ENCODE data around the gene ZMAT3.
A peak's percentile ranks its signal among the peaks of the same experiment; 100 is the strongest.
"Not testable (repeated sequence)": the region's sequence is repeated elsewhere in the genome, so short reads cannot be mapped to it uniquely, and the experiment has no call there.

The ZMAT3 gene, protein sequence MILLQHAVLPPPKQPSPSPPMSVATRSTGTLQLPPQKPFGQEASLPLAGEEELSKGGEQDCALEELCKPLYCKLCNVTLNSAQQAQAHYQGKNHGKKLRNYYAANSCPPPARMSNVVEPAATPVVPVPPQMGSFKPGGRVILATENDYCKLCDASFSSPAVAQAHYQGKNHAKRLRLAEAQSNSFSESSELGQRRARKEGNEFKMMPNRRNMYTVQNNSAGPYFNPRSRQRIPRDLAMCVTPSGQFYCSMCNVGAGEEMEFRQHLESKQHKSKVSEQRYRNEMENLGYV

DNA sequence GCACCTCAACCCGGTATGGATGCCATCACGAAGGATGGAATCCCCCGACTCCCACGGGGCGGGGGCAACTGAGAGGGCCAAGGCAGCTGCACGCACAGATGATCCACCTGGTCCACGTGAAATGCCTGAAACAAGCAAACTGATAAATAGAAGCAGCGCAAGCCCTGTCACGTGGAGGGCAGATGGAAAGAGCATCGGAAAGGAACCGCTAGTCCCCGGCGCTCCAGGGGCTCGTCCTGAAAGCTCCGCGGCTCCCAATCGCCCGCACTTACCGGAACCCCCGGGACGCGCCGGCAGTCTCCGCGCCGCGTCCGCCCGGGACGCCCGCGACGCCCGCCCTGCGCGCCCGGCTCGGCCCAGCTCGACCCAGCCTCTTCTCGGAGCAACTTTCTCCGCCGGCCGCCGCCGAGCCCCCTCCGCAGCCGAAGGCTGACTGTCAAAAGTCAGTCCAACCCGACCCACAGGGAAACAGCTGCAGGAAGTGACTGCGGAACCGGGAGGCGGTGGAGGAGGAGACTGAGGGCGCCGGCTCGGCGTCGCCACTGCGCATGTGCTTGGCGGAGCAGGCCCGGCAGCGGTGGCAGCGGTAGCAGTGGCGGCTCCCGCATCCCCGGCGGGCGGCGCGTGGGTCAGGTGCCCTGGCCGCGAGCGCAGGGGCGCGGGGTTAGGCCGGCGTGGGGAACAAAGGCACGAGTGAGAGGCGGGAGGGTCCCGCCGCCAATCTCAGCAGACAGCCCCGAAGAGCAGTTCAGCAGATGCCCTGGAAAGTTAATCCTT, at the start of gene ZMAT3:
ZMAT3 (minus strand) TSS at position 487 of the 777 bp plus-strand sequence. CDS start 4,057 bp downstream, outside the sequence.
- peak; percentile 21 for DNase-seq (ENCODE audit: low read depth)

DNA sequence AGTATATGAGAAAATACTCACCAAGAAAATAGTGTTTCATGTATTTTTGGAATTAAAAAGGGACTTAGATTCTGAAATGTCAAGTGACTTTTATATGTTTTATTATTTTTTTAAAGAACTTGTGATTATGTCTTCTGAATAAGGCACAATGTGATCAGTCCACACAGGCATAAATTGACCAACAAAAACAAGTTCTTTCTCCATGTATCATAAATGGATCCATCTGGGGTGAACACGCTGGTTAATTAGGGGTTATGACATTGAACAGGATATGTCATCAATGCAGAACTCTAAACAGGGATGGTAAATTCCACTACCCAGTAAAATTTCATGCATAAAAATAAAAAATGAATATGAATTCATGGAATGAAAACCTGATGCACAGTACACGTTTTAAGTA, 45.2 kb upstream of the ZMAT3 start:
- no peak for DNase-seq (ENCODE audit: low read depth)

DNA sequence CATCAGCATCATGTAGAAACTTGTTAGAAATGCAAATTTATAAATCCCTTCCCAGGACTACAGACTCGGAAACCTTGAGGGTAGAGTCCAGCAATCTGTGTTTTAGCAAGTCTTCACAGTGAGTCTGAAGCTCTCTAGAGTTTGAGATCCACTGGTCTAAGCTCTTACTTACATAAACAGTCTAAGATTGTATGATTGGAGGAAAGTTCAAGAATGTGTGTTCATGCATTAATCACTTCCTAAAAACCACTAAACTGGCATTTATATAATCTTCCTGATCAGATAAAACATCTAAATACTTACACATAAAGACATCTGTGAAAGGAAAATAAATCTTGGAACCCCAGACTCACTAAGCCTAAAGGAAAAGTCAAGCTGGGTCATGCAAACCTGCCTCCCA, 43.8 kb upstream of the ZMAT3 start:
- not testable (repeated sequence) for DNase-seq (ENCODE audit: low read depth)

DNA sequence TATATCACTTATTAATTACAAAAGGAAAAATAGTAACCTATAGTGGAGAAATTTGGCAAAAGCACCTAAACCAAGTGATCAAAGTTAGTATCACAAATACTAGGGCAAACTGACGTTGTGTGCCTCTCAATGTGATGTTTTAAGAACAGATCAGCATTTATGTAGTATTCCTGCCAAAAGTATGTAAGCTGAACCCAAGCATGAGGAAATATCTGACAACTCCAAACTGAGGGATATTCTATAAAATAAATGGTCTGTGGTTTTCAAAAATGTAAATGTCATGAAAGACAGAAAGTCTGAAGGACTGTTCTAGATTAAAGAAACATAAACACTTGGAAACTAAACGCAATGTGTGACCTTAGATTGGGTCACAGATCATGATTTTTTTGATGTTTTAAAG, 42.3 kb upstream of the ZMAT3 start:
- no peak for DNase-seq (ENCODE audit: low read depth)

DNA sequence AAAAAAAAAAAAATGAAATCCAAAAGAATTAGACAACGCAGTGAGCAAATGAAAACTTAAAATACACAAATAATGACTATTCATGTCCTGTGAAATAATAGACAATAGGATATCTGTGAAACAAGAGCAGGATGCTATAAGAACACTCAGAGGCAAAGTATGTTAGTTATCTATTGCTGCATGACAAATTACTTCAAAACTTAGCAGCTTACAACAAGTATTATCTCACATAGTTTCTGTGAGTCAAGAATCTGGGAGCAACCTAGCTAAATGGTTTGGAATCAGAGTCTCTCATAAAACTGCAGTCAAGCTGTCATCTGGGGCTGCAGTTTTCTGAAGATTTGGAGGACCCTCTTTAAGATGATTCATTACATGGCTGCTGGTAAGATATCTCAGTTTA, 36.5 kb upstream of the ZMAT3 start:
- peak; percentile 67 for DNase-seq (ENCODE audit: low read depth)

DNA sequence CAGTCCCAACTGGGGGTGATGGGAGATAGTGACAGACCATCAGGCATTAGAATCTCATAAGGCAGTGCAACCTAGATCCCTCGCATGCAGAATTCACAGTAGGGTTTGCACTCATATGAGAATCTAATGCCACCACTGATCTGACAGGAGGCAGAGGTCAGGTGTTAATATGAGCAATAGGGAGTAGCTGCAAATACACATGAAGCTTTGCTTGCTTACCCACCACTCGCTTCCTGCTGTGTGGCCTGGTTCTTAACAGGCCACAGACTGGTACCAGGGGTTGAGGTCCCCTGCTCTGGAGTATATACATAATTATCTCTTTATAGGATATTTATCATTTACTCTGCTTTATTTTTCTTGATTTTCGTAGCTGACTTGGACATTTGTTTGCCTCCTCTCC, 36.0 kb upstream of the ZMAT3 start:
- DNase-seq (ENCODE audit: low read depth): no peak

DNA sequence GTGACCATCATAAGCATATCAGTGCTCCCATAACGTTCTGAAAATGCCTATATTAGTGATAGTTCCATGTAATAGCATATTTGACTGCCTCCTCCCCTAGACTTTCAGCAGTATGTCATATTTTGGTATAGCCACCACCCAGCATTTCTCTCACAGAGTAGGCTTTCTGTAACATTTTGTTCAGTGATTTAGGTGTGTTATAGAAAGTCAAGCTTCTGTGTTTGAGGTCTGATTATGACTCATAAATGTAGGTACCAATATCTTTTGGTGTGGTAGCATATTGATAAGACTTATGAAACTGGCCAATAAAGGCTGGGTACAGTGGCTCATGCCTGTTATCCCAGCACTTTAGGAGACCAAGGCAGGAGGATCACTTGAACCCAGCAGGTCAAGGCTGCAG, 34.3 kb upstream of the ZMAT3 start:
- no peak for DNase-seq (ENCODE audit: low read depth)

DNA sequence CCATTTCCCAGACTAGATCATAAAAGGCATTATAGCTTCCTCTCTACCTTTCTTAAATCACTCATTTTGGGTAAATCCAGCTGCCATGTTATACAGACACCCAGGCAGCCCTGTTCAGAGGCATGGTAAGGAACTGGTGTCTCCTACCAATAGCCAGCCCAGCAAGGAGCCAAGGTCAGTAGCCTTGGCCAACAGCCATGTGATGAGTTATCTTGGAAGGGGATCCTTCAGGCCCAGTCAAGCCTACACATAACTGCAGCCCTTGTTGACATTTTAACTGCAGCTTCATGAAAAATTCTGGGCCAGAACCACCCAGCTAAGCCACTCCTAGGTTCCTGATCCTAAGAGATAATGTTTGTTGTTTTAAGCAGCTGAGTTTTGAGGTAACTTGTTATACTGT, 29.0 kb upstream of the ZMAT3 start:
- DNase-seq (ENCODE audit: low read depth): no peak

DNA sequence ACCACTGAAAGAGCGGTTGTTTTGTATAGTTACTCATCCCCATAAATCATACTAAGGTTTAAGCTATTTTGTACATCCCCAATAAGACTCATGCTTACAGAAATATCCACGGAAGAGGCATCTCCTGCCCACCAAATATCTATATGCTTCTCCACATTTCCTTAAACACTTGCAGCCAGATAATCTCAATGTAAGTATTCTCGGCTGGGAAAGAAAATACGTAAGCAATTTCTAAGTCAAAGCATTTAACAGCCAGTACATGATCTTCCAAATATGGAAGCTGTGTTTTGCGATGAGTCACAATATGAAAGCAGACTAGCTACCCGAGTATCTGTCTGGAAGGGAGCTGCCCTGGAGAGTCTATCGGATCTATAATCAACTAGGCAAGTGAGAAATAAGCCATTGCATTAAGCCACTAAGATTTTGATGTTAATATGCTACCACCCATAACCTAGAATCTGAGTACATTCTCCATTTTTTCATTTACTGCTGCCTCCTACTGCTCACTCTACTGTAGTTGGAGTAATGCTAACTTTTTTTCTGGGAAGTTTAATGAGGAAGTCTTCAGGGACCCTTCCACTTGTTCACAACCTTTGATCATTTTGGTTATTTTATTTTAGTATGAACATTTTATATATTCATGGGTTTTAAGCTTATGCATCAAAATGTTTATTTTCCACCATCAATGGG, 26.9 kb upstream of the ZMAT3 start:
- DNase-seq (ENCODE audit: low read depth): no peak

DNA sequence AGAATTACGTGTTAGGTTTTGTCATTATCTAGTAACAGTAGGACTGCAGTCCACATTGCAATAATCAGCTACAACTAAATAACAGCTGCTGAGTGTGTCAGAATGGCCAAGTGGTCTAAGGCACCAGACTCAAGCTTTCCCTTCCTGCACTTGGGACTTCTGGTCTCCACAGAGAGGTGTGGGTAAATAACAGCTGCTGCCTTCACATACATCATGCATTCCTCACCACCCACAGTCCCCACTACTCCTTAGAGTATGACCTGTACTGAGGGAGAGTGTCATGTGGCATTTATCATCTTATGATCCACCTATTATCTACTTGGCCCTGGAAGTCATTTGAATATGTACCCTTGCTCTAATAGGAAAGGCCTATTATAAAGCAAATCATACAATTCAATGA, 22.2 kb upstream of the ZMAT3 start:
- DNase-seq (ENCODE audit: low read depth): no peak

DNA sequence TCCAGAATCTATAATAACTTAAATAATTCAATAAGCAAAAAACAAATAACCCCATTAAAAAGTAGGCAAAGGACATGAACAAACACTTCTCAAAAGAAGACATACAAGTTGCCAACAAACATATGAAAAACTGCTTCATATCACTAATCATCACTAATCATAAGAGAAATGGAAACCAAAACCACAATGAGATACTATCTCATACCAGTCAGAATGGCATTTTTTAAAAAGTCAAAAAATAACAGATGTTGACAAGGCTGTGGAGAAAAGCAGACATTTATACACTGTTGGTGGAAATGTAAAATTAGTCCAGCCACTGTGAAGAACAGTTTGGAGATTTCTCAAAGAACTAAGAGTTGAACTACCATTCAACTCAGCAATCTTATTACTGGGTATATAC, 19.5 kb upstream of the ZMAT3 start:
- DNase-seq (ENCODE audit: low read depth): no peak

DNA sequence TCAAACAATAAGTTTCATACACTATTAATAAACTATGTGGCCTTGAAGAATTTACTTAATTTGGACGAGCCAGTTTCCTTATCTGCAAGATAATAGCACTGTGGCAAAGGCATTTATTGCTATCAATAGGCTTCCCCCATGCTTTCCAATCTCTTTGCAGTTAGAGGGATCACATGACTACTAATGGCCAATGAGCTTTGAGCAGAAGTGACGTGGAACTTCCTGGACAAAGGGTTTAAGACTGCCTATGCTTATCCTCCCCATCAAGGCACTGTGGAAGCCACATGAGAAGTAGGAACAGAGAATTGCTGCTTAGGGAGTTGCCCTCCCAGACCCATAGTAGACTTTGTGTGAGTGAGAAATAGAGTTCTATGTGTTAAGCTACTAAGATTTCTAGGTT, 16.7 kb upstream of the ZMAT3 start:
- no peak for DNase-seq (ENCODE audit: low read depth)

DNA sequence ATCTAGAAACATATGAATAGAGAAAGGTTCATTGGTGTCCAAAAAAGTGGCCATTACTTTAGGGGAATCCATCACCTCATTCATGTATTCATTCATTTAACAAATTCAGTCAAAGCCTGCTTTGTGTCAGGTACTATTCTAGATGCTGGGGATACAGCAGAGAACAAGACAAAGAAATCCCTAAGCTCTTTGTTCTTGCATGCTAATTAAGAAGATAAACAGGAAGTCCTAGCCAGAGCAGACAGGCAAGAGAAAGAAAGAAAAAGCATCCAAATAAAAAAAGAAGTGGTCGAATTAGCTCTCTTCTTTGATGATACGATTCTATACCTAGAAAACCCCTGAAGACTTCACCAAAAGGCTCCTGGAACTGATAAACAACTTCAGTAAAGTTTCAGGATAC, 12.4 kb upstream of the ZMAT3 start:
- DNase-seq (ENCODE audit: low read depth): no peak

DNA sequence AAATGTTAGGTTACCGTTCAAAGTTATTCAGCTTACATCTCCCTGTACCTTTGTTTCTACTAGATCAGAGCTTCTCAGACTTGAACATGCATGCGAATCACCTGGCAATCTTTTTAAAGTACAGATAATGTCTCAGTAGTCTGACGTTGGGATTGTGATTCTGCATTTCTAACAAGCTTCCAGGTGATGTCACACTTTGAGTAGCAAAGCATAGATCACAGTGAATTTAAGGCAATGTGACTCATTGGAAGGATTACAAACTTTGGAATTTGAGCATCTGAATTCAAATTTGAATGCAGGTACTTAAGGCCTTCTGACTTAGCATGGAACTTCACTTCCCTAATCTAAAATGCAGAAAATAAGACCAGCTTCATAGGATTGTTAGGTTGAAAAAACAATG, 10.8 kb upstream of the ZMAT3 start:
- DNase-seq (ENCODE audit: low read depth): no peak

DNA sequence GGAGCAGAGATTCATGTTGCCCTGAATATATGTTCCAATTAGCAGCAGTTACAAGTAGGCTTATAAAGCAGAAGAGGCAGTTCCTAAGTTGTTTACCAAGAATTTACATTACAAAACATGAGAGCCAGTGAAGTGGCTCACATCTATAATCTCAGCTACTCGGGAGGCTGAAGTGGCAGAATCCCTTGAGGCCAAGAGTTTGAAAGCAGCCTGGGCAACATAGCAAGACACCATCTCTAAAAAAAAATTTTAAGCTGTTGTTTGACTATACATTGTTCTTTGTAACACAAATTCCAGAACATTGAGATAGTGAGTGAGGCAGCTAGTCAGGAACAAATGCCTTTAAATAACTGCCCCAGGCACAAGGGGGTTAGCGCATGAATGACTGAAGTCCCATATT, 10.3 kb upstream of the ZMAT3 start:
- no peak for DNase-seq (ENCODE audit: low read depth)

DNA sequence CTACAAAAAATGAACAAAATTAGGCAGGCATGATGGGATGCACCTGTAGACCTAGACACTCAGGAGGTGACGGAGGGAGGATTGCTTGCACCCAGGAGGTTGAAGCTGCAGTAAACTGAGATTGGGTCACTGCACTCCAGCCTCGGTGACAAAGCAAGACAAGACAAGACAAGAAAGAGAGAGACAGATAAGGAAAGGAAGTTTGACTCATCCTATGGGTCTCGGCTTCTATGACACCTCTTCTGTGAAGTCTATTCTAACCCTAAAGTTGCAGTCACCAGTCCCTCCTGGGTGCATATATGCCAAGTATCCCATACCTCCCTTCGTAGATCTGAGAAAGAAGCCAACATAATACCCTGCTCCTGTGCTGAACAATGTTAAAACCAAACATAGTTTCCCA, 7.9 kb upstream of the ZMAT3 start:
- no peak for DNase-seq (ENCODE audit: low read depth)

DNA sequence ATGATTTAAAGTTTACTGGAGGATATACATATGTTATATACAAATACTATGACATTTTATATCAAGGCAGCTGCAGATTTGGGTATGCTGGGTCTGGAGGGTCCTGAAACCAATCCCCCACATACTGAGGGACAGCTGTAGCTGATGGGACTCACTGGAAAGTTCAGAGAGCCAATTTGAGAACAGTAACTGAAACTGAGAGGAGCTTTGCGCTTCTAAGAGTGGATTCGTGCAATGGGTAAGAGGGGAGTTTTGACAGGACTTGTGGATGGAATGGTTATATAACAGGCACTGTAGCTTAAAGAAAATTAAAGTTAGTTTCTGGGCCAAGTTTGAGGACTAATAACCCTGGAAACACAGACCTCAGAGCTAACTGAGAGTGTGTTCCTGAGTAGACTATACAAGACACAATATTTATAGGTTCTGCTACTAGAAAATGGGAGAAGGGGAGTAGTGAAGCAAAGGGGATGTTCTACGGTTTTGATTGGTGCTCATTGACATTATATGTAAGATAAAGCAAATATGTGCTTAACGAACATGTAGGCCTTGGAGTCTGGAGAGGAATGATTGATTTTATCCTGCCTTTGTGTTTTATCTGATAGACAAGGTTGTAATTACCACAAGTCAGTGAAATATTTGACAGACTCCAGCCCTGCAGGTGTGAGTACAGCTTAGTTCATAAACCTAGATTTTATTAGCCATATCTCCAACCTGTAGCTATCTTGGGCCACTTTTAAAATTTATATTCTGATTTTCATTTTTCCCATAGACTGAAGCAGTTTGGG, 4.8 kb upstream of the ZMAT3 start:
- no peak for DNase-seq (ENCODE audit: low read depth)

DNA sequence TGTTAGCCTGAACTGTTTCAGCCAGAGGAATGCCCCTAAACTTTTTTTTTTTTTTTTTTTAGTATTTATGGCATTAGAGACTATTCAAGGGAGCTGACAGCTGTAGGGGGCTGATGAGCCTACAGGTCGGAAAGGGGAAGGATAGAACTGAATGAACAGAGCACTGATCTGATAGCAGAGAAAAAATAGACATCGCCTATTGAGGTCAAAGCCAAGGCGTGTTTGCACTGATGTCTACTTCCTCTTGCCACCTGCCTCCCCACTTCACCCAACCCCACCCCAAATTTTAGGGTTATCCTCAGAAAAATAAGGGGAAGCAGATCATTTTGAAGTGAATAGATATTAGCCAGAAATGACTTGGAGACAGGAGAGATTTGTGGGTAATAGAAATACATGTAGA, 3.0 kb upstream of the ZMAT3 start:
- DNase-seq (ENCODE audit: low read depth): no peak

DNA sequence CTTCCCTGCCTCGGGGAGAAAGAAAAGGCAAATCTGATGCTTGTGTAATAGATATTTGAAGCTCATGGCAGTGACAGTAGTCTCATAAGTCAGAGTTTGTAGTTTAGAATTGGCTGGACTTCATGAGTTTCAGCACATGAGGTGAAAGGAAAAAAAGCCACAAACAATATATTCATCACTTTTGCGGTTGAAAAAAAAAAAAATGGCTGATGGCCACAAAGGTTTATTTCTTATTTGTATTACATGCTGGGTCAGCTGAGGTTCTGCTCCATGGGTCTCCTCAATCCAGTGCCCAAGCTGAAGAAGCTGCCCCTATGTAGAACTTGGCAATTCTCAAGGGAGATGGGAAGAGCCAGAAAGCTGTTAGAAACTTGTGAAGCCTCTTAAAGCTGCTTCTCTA, 2.2 kb upstream of the ZMAT3 start:
- no peak for DNase-seq (ENCODE audit: low read depth)

DNA sequence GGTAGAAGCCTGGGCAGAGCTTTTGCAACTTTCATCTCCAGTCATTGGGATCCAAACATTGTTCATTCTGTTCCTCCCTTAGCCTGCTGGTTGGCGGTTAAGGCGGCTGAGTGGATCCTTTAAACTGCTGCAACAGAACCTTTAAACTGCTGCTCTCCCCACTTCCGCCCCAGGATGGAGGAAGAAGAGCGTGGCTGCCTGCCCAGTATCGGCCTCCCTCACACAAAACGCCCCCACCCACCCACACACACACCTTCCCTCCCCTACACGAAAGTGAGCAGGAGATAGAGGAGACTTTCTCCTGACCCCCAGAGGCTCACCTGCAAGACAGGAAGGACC, 460 bp upstream of the ZMAT3 start:
- DNase-seq (ENCODE audit: low read depth): no peak

DNA sequence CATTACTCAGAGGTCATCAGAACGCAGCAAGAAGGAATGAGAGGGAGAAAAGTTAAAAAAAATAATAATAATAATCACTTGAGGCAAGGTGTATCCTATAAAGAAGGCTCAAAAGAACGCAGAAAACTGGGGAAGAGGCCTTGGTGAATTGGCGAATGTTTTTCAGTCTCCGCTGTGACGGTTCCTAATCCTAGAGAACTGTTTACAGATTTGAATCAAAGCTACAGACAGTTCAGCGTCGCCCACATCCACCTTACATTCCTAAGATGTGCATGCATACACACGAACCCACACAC, 634 bp downstream of the ZMAT3 start:
- no peak for DNase-seq (ENCODE audit: low read depth)

DNA sequence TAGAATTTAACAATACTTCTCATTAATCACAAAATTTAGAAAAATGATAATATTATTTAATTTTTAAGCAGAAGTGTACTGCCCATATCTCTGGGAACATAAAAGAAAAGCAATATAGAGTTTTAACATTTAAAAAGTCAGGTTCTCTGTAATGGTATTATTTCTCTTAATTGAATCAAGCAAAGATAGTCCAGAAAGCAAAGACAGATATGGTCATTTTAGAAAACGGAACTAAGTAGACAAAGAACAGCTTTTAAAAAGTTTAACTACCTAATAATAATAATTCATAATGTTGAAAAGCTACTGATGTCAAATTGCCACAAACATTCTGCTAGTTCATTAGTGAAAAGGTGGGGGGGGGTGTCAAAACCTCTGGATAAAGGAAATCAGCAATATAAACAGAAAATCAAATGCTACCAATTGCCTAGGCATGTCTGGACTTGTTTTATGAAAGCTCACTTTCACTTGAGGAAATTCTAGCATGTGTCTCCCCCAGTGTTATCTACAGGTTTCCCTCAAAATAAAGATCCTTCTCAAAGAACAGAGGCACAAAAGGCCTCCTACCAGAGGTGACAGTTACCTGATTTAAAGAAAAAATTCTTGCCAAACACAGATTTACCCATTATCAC, 1.7 kb downstream of the ZMAT3 start:
- DNase-seq (ENCODE audit: low read depth): peak; percentile 23

Data from GM04503 (cell line).